Neural progenitor cell (in vitro differentiated cells): ENCODE measurements around the gene C17orf50.

ENCODE experiments used
- CTCF ChIP-seq: fragments of 200-600 bp; sonication (generic); IDR thresholded peaks from 2 replicates; pipeline ENCODE4 v1.5.1; 2017; ENCODE audit warnings: antibody characterized with exemption, mild to moderate bottlenecking
- EZH2 ChIP-seq: fragments of 200-600 bp; sonication (generic); IDR thresholded peaks from 2 replicates; pipeline ENCODE4 v1.6.1; 2017; ENCODE audit warnings: antibody characterized with exemption, mild to moderate bottlenecking, moderate library complexity
- EZH2phosphoT487 ChIP-seq: fragments of 200-600 bp; sonication (generic); IDR thresholded peaks from 2 replicates; pipeline ENCODE4 v1.6.1; 2017; ENCODE audit warnings: antibody characterized with exemption

GRCh38 chr17:35728551-35728950 lies 32.1 kb upstream of the C17orf50 start:
- TF ChIP-seq CTCF = no peak
- no peak for TF ChIP-seq EZH2
- TF ChIP-seq EZH2phosphoT487 = no peak
